Upper lobe of left lung (tissue), 4 donors: Measurements from ENCODE around the gene GNAZ.

Experiments used
- CTCF ChIP-seq, 6 experiments: fragments of 450-650 bp in 4 of 6; fragments of 200-600 bp in 2 of 6; sonication (generic) in 2 of 6; IDR thresholded peaks; one replicate each; pipeline ENCODE4 v1.5.1; 2016 to 2019; ENCODE audit warnings: antibody characterized with exemption in 6 of 6
- EP300 ChIP-seq, 4 donors: sonication (generic); formaldehyde crosslinking; IDR thresholded peaks; one replicate each; pipeline ENCODE4 v1.5.1; 2017; ENCODE audit warnings: antibody characterized with exemption in 4 of 4, control low read depth in 2 of 4
- POLR2A ChIP-seq, 4 donors: fragments of 450-650 bp; IDR thresholded peaks; one replicate each; pipeline ENCODE4 v1.5.1; 2016 to 2017; ENCODE audit warnings: antibody characterized with exemption in 4 of 4, mild to moderate bottlenecking in 2 of 4

- no peak for TF ChIP-seq CTCF (IDR thresholded peaks at IDR 0.05)
- TF ChIP-seq POLR2A (IDR thresholded peaks at IDR 0.05), result no peak
- TF ChIP-seq EP300 (IDR thresholded peaks at IDR 0.05), result no peak
These were observed 22.1 kb downstream of the GNAZ start for GRCh38 chr22:23092217-23092955.
